Activated CD4-positive, alpha-beta memory T cell treated with anti-CD3 and anti-CD28 coated beads, Interleukin-2, amount 10 ng/mL, durations not matched to agents 7 days and 5 days (primary cell): Measurements from ENCODE around the gene CHPF2. TPM values are rescaled to one million over a fixed set of nuclear protein-coding genes. Genes with fewer than 3 reads are reported as not detected.

Experiments
- CTCF ChIA-PET: fragments of 350-600 bp; sonication (Branson Sonifier 250); formaldehyde crosslinking; loops from one replicate; lab custom pipeline; 2021; ENCODE audit warnings: antibody characterized with exemption, inconsistent platforms; lab: Charles Lee
- POLR2A ChIA-PET: fragments of 350-600 bp; sonication (Branson Sonifier 250); formaldehyde crosslinking; loops from one replicate; lab custom pipeline; 2021; ENCODE audit warnings: antibody characterized with exemption; lab: Charles Lee
- DNase-seq: peaks from one replicate; pipeline ENCODE4 v3.0.0-alpha.2; 2020
- H3K27ac Mint-ChIP-seq: one replicate; pipeline ENCODE4 v1.8.0; 2021; ENCODE audit warnings: mild to moderate bottlenecking, mixed read lengths
- H3K27me3 Mint-ChIP-seq: one replicate; pipeline ENCODE4 v1.8.0; 2021; ENCODE audit warnings: mixed read lengths
- H3K36me3 Mint-ChIP-seq: one replicate; pipeline ENCODE4 v1.8.0; 2021; ENCODE audit warnings: low read depth, mixed read lengths
- H3K4me1 Mint-ChIP-seq: one replicate; pipeline ENCODE4 v1.8.0; 2021; ENCODE audit warnings: mixed read lengths
- H3K4me3 Mint-ChIP-seq: one replicate; pipeline ENCODE4 v1.8.0; 2021; ENCODE audit warnings: mild to moderate bottlenecking, mixed read lengths
- H3K9me3 Mint-ChIP-seq: one replicate; pipeline ENCODE4 v1.8.0; 2021; ENCODE audit warnings: mixed read lengths
- total RNA-seq, 2 experiments: library from RNA; stranded (reverse); gene quantifications; one replicate each; pipeline ENCODE4 v1.2.3, GENCODE V29; 2021

CHPF2 gene
- total RNA-seq, 2 experiments from 2014 or later, result 56.0 to 56.4 TPM

DNA sequence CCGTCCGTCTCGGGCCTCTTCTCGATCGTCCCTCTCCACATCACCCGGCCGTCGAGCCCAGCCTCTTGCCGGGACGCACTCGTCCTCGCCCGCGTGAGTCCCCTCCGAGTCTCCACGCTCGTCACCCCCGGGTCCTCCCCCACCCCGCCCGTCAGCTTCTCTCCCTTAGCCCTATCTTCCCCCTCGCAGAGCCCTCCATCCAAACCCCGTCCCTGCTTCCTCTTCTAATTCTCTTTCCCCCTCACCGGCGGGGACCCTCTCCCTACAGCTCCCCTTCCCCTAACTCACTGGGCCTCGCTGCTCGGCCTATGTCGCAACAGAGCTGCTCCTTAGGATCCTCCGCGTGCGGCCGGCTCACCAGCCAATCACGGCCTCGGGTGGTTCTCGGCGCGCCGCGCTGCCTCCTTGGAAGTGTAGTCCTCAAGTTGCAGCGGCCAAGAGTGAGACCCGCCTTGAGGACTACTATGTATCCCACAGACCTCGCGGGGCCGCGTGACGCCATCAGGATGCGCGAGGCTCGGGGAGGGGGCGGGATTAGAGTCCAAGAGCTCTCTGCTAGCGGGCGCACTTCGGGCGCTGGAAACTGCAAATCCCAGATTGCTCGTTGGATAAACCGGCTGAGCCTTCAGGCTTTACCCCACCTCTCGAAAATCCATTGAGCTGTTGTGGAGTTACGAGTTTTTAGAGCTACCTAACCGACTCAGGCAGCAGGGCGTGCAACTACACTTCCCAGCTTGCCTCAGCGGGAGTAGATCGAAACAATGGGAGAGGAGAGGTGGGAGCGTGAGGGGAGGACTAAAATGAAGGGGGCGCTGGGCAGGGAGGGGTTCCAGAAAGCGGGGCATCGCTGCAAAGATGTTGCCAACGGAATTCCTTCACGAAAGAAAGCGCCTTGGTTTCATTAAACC, 5.2 kb upstream of the CHPF2 start, which contains the start of gene ABCF2:
Gene ABCF2 (minus strand): TSS at position 331 of the 908 bp plus-strand sequence. CDS start 747 bp downstream, outside the sequence.
- Mint-ChIP-seq H3K27me3 (no peaks in the 10 kb centered on the region), H3K27ac (peak within 1 kb of the TSS; percentile 83), H3K36me3 (peaks cover 29% of the 10 kb centered on the region), H3K4me1 (peaks cover 46% of the 10 kb centered on the region), H3K9me3 (no peaks in the 10 kb centered on the region), H3K4me3 (peak within 1 kb of the TSS; percentile 98)
- peak; percentile 99 for DNase-seq
- POLR2A ChIA-PET, result interaction anchor here (0.7 to 3.6 kb wide), 9 partner anchors 9 to 114 kb away, joined by 3 to 30 read pairs (median 8); partner anchors contain the start of genes H2BK1 and NUB1
- CTCF ChIA-PET, result interaction anchor here (0.6 to 5.3 kb wide), 14 partner anchors 9 to 219 kb away, joined by 3 to 47 read pairs (median 4); no protein-coding TSS in a partner anchor

DNA sequence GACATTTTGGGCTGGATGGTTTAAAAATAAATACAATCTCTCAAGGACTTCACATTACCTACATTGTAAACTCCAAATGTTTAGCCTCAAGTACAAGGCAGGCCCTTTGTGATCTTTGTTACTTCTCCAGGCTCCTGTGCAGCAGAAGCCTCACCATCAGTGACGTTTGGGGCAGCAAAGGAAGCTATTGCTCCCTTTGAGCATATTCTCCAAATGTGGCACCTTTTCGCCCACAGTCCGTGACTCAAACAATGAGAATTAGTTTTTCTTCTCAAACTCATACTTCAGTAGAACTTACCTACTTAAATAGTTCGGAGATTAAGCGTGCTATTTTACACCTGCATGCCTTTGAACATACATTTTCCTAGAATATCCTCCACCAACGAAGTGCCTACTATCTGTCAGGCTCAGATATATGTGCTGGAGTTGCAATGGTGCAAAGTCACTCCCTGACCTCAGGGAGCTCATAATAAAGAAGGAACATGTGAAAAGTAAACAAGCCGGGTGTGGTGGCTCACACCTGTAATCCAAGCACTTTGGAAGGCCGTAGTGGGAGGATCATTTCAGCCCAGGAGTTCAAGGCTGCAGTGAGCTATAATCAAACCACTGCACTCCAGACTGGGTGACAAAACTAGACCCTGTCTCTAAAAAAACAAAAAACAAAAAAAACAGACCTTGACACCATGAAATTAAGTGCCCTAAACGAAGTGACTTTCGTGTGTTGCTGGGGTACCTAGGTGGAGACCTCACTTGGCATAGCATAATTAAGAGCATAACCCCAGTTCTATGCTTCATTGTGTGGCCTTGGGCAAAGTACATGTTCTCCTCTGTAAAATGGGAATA, 4.0 kb upstream of the CHPF2 start:
- H3K27me3 Mint-ChIP-seq, result no peaks in the 10 kb centered on the region
- POLR2A ChIA-PET, result interaction anchor here (0.7 to 3.6 kb wide), 6 partner anchors 9 to 113 kb away, joined by 3 to 30 read pairs (median 16); partner anchors contain the start of genes H2BK1 and NUB1
- peaks cover 24% of the 10 kb centered on the region for H3K36me3 Mint-ChIP-seq
- DNase-seq, result no peak
- CTCF ChIA-PET, result interaction anchor here (0.6 to 5.3 kb wide), 9 partner anchors 8 to 797 kb away, joined by 3 to 47 read pairs (median 4); no protein-coding TSS in a partner anchor
- H3K4me3 Mint-ChIP-seq, result peak overlapping the region; percentile 98
- H3K27ac Mint-ChIP-seq, result peak overlapping the region; percentile 83
- H3K4me1 Mint-ChIP-seq, result peaks cover 50% of the 10 kb centered on the region
- no peaks in the 10 kb centered on the region for H3K9me3 Mint-ChIP-seq

DNA sequence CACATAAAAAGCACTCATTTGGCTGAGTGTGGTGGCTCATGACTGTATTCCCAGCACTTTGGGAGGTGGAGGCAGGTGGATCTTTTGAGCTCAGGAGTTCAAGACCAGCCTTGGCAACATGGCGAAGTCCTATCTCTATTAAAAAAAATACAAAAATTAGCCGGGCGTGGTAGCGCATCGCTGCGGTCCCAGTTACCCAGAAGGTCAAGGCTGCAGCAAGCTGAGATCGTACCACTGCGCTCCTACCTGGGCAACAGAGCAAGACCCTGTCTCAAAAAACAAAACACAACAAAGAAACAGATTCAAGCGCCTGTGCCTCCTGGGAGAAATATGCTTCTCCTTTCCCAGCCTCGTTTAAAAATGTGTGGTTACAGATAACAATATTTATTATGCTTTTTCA, 3.0 kb upstream of the CHPF2 start:
- H3K4me3 Mint-ChIP-seq, result no peak overlapping the region
- POLR2A ChIA-PET, result no interaction called here
- DNase-seq, result no peak
- H3K9me3 Mint-ChIP-seq, result no peaks in the 10 kb centered on the region
- H3K27ac Mint-ChIP-seq, result no peak overlapping the region
- H3K4me1 Mint-ChIP-seq, result peaks cover 60% of the 10 kb centered on the region
- CTCF ChIA-PET, result interaction anchor here (1.3 to 5.3 kb wide), 2 partner anchors 14 to 61 kb away, joined by 3 to 47 read pairs; no protein-coding TSS in a partner anchor
- H3K36me3 Mint-ChIP-seq, result peaks cover 24% of the 10 kb centered on the region
- H3K27me3 Mint-ChIP-seq, result no peaks in the 10 kb centered on the region

DNA sequence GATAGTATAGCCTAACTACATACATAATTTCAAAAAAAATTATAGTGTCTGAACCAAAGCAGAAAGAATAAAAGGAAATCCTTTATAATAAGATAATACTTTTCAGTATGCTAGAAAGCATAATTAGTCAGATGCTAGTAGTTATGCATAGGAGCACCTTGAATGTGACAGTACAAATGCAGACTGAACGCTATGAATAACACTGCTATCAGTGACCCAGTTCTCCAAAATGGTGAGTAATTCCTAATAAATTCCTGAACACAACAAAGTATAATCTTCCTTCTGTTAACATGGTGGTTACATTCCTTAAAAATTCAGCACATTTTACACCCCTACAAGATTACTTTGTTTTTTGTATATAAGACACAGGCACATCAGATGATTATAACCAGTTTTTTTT, 1.2 kb upstream of the CHPF2 start:
- peaks cover 21% of the 10 kb centered on the region for H3K36me3 Mint-ChIP-seq
- CTCF ChIA-PET, result no interaction called here
- DNase-seq, result no peak
- no peak overlapping the region for H3K27ac Mint-ChIP-seq
- peaks cover 56% of the 10 kb centered on the region for H3K4me1 Mint-ChIP-seq
- POLR2A ChIA-PET, result interaction anchor here (3.4 kb wide), 1 partner anchor 12 kb away, joined by 38 read pairs; no protein-coding TSS in a partner anchor
- H3K27me3 Mint-ChIP-seq, result no peaks in the 10 kb centered on the region
- H3K9me3 Mint-ChIP-seq, result no peaks in the 10 kb centered on the region
- H3K4me3 Mint-ChIP-seq, result no peak overlapping the region

DNA sequence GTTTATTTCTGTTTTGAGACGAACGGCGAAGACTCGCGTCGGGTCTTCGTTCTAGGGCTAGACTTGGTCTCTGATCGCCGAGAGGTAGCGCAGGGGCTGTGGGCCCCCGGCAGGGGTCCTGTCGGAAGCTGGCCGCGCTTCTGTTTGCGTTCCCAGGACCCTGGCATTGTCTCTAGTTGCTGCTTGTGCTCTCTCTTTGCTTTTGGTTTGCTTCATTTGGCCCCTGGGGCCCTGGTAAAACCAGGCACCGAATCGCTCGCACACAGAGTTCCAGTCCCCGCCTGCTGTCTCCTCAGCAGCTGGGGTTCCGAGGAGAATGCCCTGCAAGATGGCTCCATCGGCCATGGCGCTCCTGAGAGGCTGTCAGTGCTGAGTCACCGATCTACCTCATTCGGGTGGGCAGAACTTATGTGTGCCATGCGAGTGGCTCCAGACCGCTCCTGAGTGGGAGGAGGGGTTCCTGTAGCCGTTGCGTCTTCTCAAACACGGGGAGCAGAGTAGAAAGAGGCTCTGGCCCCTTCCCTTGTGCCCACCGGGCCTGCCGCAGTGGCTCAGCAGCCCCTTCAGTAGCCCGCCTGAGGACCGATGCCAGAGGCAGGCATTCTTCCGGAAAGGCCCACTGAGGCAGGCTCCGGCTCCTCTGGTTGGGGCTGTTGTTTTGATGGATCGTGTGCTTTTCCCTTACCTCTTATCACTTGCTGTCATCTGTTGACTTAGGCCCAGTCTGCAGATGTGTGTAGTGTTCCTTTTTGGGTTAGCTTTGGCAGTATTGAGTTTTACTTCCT, 826 bp downstream of the CHPF2 start:
- no peaks in the 10 kb centered on the region for H3K27me3 Mint-ChIP-seq
- ChIA-PET POLR2A (interaction anchor here (0.7 to 3.4 kb wide), 10 partner anchors 10 to 145 kb away, joined by 3 to 38 read pairs (median 4); partner anchors contain the start of genes H2BK1 and NUB1), CTCF (interaction anchor here (0.8 to 3.1 kb wide), 2 partner anchors 10 to 11 kb away, joined by 3 to 46 read pairs; no protein-coding TSS in a partner anchor)
- H3K36me3 Mint-ChIP-seq, result peaks cover 28% of the 10 kb centered on the region
- peak overlapping the region; percentile 99 for H3K27ac Mint-ChIP-seq
- DNase-seq, result peak; percentile 78
- H3K4me3 Mint-ChIP-seq, result peak overlapping the region; percentile 99
- peaks cover 40% of the 10 kb centered on the region for H3K4me1 Mint-ChIP-seq
- no peaks in the 10 kb centered on the region for H3K9me3 Mint-ChIP-seq

DNA sequence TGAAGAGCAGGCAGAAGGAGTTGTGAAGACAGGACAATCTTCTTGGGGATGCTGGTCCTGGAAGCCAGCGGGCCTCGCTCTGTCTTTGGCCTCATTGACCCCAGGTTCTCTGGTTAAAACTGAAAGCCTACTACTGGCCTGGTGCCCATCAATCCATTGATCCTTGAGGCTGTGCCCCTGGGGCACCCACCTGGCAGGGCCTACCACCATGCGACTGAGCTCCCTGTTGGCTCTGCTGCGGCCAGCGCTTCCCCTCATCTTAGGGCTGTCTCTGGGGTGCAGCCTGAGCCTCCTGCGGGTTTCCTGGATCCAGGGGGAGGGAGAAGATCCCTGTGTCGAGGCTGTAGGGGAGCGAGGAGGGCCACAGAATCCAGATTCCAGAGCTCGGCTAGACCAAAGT, 1.5 kb downstream of the CHPF2 start:
- no peak for DNase-seq
- ChIA-PET POLR2A (interaction anchor here (0.9 to 3.4 kb wide), 4 partner anchors 9 to 116 kb away, joined by 3 to 38 read pairs (median 16); no protein-coding TSS in a partner anchor), CTCF (interaction anchor here (3.1 kb wide), 1 partner anchor 10 kb away, joined by 46 read pairs; no protein-coding TSS in a partner anchor)
- Mint-ChIP-seq H3K27ac (peak overlapping the region; percentile 99), H3K4me3 (peak overlapping the region; percentile 99), H3K4me1 (peaks cover 38% of the 10 kb centered on the region), H3K9me3 (no peaks in the 10 kb centered on the region), H3K36me3 (peaks cover 28% of the 10 kb centered on the region), H3K27me3 (no peaks in the 10 kb centered on the region)

DNA sequence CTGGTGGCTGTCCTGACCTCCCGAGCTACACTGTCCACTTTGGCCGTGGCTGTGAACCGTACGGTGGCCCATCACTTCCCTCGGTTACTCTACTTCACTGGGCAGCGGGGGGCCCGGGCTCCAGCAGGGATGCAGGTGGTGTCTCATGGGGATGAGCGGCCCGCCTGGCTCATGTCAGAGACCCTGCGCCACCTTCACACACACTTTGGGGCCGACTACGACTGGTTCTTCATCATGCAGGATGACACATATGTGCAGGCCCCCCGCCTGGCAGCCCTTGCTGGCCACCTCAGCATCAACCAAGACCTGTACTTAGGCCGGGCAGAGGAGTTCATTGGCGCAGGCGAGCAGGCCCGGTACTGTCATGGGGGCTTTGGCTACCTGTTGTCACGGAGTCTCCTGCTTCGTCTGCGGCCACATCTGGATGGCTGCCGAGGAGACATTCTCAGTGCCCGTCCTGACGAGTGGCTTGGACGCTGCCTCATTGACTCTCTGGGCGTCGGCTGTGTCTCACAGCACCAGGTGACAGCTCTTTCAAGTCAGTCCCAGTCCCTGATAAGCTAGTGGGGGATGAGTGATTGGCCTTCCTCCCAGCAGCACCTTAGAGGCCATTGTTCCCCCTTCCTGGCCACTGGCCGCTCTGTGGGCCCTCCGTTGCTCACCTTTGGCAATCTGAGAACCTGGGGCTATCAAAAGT, 3.0 kb downstream of the CHPF2 start:
- no peak overlapping the region for H3K27ac Mint-ChIP-seq
- DNase-seq, result no peak
- peaks cover 34% of the 10 kb centered on the region for H3K36me3 Mint-ChIP-seq
- ChIA-PET POLR2A (no interaction called here), CTCF (interaction anchor here (1.0 to 3.1 kb wide), 2 partner anchors 8 to 111 kb away, joined by 3 to 46 read pairs; no protein-coding TSS in a partner anchor)
- H3K4me1 Mint-ChIP-seq, result peaks cover 38% of the 10 kb centered on the region
- no peaks in the 10 kb centered on the region for H3K9me3 Mint-ChIP-seq
- peak overlapping the region; percentile 10 for H3K4me3 Mint-ChIP-seq
- H3K27me3 Mint-ChIP-seq, result no peaks in the 10 kb centered on the region

DNA sequence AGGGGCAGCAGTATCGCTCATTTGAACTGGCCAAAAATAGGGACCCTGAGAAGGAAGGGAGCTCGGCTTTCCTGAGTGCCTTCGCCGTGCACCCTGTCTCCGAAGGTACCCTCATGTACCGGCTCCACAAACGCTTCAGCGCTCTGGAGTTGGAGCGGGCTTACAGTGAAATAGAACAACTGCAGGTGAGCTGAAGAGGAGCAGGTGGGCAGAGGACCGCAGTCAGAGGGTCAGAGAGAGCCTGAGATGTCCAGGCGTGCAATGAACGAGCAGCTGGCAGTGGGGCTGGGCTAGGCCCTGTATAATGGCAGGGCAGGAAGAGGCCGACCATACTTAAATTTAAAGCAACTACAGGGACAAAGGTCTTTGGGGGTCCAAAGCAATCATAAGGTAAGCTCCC, 4.1 kb downstream of the CHPF2 start:
- CTCF ChIA-PET, result interaction anchor here (0.9 to 1.4 kb wide), 4 partner anchors 8 to 79 kb away, joined by 3 to 6 read pairs (median 3); partner anchors contain the start of gene ABCF2
- no peaks in the 10 kb centered on the region for H3K27me3 Mint-ChIP-seq
- H3K27ac Mint-ChIP-seq, result no peak overlapping the region
- H3K4me3 Mint-ChIP-seq, result no peak overlapping the region
- no peak for DNase-seq
- H3K9me3 Mint-ChIP-seq, result no peaks in the 10 kb centered on the region
- peaks cover 35% of the 10 kb centered on the region for H3K36me3 Mint-ChIP-seq
- H3K4me1 Mint-ChIP-seq, result peaks cover 35% of the 10 kb centered on the region
- POLR2A ChIA-PET, result interaction anchor here (2.7 kb wide), 1 partner anchor 9 kb away, joined by 12 read pairs; the partner anchor contains the start of gene ABCF2

DNA sequence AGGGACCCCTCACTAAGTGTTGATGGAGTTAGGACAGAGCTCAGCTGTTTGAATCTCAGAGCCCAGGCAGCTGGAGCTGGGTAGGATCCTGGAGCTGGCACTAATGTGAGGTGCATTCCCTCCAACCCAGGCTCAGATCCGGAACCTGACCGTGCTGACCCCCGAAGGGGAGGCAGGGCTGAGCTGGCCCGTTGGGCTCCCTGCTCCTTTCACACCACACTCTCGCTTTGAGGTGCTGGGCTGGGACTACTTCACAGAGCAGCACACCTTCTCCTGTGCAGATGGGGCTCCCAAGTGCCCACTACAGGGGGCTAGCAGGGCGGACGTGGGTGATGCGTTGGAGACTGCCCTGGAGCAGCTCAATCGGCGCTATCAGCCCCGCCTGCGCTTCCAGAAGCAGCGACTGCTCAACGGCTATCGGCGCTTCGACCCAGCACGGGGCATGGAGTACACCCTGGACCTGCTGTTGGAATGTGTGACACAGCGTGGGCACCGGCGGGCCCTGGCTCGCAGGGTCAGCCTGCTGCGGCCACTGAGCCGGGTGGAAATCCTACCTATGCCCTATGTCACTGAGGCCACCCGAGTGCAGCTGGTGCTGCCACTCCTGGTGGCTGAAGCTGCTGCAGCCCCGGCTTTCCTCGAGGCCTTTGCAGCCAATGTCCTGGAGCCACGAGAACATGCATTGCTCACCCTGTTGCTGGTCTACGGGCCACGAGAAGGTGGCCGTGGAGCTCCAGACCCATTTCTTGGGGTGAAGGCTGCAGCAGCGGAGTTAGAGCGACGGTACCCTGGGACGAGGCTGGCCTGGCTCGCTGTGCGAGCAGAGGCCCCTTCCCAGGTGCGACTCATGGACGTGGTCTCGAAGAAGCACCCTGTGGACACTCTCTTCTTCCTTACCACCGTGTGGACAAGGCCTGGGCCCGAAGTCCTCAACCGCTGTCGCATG, 5.2 kb downstream of the CHPF2 start:
- CTCF ChIA-PET, result interaction anchor here (0.9 to 1.4 kb wide), 2 partner anchors 10 to 70 kb away, joined by 3 to 6 read pairs; partner anchors contain the start of gene ABCF2
- POLR2A ChIA-PET, result interaction anchor here (2.7 kb wide), 1 partner anchor 10 kb away, joined by 12 read pairs; the partner anchor contains the start of gene ABCF2
- H3K9me3 Mint-ChIP-seq, result no peaks in the 10 kb centered on the region
- peaks cover 35% of the 10 kb centered on the region for H3K36me3 Mint-ChIP-seq
- no peaks in the 10 kb centered on the region for H3K27me3 Mint-ChIP-seq
- no peak overlapping the region for H3K27ac Mint-ChIP-seq
- H3K4me3 Mint-ChIP-seq, result no peak overlapping the region
- peaks cover 26% of the 10 kb centered on the region for H3K4me1 Mint-ChIP-seq
- DNase-seq, result no peak

DNA sequence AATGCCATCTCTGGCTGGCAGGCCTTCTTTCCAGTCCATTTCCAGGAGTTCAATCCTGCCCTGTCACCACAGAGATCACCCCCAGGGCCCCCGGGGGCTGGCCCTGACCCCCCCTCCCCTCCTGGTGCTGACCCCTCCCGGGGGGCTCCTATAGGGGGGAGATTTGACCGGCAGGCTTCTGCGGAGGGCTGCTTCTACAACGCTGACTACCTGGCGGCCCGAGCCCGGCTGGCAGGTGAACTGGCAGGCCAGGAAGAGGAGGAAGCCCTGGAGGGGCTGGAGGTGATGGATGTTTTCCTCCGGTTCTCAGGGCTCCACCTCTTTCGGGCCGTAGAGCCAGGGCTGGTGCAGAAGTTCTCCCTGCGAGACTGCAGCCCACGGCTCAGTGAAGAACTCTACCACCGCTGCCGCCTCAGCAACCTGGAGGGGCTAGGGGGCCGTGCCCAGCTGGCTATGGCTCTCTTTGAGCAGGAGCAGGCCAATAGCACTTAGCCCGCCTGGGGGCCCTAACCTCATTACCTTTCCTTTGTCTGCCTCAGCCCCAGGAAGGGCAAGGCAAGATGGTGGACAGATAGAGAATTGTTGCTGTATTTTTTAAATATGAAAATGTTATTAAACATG, 6.0 kb downstream of the CHPF2 start:
- CTCF ChIA-PET, result no interaction called here
- no peak for DNase-seq
- Mint-ChIP-seq H3K4me3 (no peak overlapping the region), H3K27me3 (no peaks in the 10 kb centered on the region), H3K9me3 (no peaks in the 10 kb centered on the region), H3K36me3 (peaks cover 31% of the 10 kb centered on the region), H3K4me1 (peaks cover 27% of the 10 kb centered on the region), H3K27ac (no peak overlapping the region)
- POLR2A ChIA-PET, result interaction anchor here (2.7 kb wide), 1 partner anchor 11 kb away, joined by 12 read pairs; the partner anchor contains the start of gene ABCF2
